Prostate gland (tissue), 2 donors: Measurements from ENCODE around the gene EXOC6.

Experiments used
- CTCF ChIP-seq, 4 experiments: fragments of 200-600 bp in 2 of 4; fragments of 450-650 bp in 2 of 4; sonication (generic) in 2 of 4; IDR thresholded peaks; 1 replicate in 3 of 4; 2 replicates in 1 of 4; pipeline ENCODE4 v1.5.1; 2016 to 2019; ENCODE audit warnings: antibody characterized with exemption in 4 of 4, mild to moderate bottlenecking in 2 of 4, moderate library complexity in 2 of 4
- POLR2AphosphoS5 ChIP-seq: sonication (generic); formaldehyde crosslinking; IDR thresholded peaks from one replicate; pipeline ENCODE4 v1.6.1; 2017; ENCODE audit warnings: antibody characterized with exemption

DNA sequence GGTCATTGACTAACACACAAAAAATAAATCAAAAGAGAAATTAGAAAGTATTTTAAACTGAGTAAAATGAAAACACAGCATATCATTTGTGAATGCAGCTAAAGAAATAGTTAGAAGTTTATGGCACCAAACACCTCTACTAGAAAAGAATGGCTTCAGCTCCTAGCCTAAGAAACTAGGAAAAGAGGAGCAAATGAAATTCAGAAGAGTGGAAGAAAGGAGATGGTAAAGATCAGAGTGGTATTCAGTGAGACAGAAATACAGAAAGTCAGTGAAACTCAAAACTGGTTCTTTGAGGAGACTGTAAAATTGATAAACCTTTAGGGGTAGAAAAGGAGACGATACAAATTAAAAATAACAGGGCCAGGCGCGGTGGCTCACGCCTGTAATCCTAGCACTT, 2.7 kb downstream of the EXOC6 start:
- TF ChIP-seq CTCF (IDR thresholded peaks at IDR 0.05) = no peak
- no peak for TF ChIP-seq POLR2AphosphoS5
